H1 (cell line): ENCODE measurements around the gene SORCS3. TPM values are rescaled to one million over a fixed set of nuclear protein-coding genes. Genes with fewer than 3 reads are reported as not detected.

Source experiments
- JUN ChIP-seq: IDR thresholded peaks from 2 replicates; pipeline ENCODE4 v1.6.1; 2011; ENCODE audit warnings: low read depth, mild to moderate bottlenecking, improper control_type of control experiment, low read length
- RFX5 ChIP-seq: IDR thresholded peaks from 2 replicates; pipeline ENCODE4 v1.6.1; 2011; ENCODE audit warnings: low read depth, low read length, improper control_type of control experiment, borderline replicate concordance
- polyA plus RNA-seq, 7 experiments: library from polyadenylated mRNA; depleted of rRNA in 3 of 7; stranded (reverse) in 5 of 7; unstranded in 2 of 7; fragments of >200 nt in 5 of 7; fragments of 200-250 nt in 2 of 7; gene quantifications; 1 replicate in 5 of 7; 2 replicates in 1 of 7; 4 replicates in 1 of 7; pipeline versions ENCODE4 v1.2.1 to v1.2.3, GENCODE V29; 2011 to 2013; ENCODE audit warnings: missing spikeins in 2 of 7, mixed read lengths in 2 of 7
- total RNA-seq: library from RNA; stranded (reverse); fragmentation: NEBNext Ultra II Directional; extraction: Animal tissue kit (Norgen Biotek cat#: 25700); gene quantifications from 2 replicates; pipeline ENCODE4 v1.2.1, GENCODE V29; 2021
- TF ChIP-seq, protein P1 (sequence below): fragments of 300-600 bp; sonication (generic); IDR thresholded peaks from 2 replicates; pipeline ENCODE4 v1.7.1; 2012; ENCODE audit warnings: low read length, moderate library complexity, mild to moderate bottlenecking, inconsistent platforms; ENCODE audit not compliant: insufficient replicate concordance

SORCS3 gene
- total and polyA plus RNA-seq, 2 of the 8 experiments (the other 6 are each of a cell fraction or from before 2014, with no cell fraction given) = 0.26 to 0.88 TPM

DNA sequence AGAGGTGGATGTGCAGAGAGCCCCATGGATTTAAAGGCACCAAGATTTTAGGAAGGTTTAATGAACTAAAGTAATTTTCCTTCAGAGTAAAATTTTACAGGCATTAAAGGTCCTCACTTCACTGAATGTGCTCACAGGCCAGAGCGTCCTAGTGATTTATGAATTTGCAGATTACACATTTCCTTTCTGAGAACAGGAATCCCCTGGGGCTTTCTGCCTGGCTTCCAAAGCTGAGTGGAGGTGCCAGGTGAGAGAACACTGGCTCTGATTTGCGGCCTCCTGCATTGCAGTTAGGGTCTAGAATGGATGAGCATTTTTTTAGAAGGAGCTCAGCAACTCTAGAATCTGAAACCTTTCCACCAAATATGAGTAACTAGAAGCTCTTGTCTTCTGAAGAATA lies 194.3 kb downstream of the SORCS3 start (continued):
- TF ChIP-seq, protein P1, sequence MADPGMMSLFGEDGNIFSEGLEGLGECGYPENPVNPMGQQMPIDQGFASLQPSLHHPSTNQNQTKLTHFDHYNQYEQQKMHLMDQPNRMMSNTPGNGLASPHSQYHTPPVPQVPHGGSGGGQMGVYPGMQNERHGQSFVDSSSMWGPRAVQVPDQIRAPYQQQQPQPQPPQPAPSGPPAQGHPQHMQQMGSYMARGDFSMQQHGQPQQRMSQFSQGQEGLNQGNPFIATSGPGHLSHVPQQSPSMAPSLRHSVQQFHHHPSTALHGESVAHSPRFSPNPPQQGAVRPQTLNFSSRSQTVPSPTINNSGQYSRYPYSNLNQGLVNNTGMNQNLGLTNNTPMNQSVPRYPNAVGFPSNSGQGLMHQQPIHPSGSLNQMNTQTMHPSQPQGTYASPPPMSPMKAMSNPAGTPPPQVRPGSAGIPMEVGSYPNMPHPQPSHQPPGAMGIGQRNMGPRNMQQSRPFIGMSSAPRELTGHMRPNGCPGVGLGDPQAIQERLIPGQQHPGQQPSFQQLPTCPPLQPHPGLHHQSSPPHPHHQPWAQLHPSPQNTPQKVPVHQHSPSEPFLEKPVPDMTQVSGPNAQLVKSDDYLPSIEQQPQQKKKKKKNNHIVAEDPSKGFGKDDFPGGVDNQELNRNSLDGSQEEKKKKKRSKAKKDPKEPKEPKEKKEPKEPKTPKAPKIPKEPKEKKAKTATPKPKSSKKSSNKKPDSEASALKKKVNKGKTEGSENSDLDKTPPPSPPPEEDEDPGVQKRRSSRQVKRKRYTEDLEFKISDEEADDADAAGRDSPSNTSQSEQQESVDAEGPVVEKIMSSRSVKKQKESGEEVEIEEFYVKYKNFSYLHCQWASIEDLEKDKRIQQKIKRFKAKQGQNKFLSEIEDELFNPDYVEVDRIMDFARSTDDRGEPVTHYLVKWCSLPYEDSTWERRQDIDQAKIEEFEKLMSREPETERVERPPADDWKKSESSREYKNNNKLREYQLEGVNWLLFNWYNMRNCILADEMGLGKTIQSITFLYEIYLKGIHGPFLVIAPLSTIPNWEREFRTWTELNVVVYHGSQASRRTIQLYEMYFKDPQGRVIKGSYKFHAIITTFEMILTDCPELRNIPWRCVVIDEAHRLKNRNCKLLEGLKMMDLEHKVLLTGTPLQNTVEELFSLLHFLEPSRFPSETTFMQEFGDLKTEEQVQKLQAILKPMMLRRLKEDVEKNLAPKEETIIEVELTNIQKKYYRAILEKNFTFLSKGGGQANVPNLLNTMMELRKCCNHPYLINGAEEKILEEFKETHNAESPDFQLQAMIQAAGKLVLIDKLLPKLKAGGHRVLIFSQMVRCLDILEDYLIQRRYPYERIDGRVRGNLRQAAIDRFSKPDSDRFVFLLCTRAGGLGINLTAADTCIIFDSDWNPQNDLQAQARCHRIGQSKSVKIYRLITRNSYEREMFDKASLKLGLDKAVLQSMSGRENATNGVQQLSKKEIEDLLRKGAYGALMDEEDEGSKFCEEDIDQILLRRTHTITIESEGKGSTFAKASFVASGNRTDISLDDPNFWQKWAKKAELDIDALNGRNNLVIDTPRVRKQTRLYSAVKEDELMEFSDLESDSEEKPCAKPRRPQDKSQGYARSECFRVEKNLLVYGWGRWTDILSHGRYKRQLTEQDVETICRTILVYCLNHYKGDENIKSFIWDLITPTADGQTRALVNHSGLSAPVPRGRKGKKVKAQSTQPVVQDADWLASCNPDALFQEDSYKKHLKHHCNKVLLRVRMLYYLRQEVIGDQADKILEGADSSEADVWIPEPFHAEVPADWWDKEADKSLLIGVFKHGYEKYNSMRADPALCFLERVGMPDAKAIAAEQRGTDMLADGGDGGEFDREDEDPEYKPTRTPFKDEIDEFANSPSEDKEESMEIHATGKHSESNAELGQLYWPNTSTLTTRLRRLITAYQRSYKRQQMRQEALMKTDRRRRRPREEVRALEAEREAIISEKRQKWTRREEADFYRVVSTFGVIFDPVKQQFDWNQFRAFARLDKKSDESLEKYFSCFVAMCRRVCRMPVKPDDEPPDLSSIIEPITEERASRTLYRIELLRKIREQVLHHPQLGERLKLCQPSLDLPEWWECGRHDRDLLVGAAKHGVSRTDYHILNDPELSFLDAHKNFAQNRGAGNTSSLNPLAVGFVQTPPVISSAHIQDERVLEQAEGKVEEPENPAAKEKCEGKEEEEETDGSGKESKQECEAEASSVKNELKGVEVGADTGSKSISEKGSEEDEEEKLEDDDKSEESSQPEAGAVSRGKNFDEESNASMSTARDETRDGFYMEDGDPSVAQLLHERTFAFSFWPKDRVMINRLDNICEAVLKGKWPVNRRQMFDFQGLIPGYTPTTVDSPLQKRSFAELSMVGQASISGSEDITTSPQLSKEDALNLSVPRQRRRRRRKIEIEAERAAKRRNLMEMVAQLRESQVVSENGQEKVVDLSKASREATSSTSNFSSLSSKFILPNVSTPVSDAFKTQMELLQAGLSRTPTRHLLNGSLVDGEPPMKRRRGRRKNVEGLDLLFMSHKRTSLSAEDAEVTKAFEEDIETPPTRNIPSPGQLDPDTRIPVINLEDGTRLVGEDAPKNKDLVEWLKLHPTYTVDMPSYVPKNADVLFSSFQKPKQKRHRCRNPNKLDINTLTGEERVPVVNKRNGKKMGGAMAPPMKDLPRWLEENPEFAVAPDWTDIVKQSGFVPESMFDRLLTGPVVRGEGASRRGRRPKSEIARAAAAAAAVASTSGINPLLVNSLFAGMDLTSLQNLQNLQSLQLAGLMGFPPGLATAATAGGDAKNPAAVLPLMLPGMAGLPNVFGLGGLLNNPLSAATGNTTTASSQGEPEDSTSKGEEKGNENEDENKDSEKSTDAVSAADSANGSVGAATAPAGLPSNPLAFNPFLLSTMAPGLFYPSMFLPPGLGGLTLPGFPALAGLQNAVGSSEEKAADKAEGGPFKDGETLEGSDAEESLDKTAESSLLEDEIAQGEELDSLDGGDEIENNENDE = no peak
- TF ChIP-seq RFX5 = no peak
- TF ChIP-seq JUN = no peak
